Mesenteric fat pad (tissue), 1 donor: Measurements from ENCODE around the gene TPP2. TPM values are rescaled to one million over a fixed set of nuclear protein-coding genes. Genes with fewer than 3 reads are reported as not detected.
A peak's percentile ranks its signal among the peaks of the same experiment; 100 is the strongest.

Source experiments
- DNase-seq: peaks from one replicate; pipeline ENCODE4 v3.0.0-alpha.2; 2020; ENCODE audit warnings: low spot score
- long read RNA-seq: library from polyadenylated mRNA; unstranded; transcript quantifications from one replicate; pipeline ENCODE4 v2.0.0, GENCODE V29; 2020
- total RNA-seq: library from RNA; stranded (reverse); fragmentation: NEBNext Ultra II Directional; extraction: Animal tissue kit (Norgen Biotek cat#: 25700); gene quantifications from one replicate; pipeline ENCODE4 v1.2.1, GENCODE V29; 2021
- donor health status: DM: yes; HTN: yes; CAD: no.

TPP2 gene
- 36.5 TPM for total RNA-seq
- long read RNA-seq, partial matches to known transcripts = 24 of 27 reads
- long read RNA-seq, other reads (novel, unspliced or antisense) = 3 of 27 reads

DNA sequence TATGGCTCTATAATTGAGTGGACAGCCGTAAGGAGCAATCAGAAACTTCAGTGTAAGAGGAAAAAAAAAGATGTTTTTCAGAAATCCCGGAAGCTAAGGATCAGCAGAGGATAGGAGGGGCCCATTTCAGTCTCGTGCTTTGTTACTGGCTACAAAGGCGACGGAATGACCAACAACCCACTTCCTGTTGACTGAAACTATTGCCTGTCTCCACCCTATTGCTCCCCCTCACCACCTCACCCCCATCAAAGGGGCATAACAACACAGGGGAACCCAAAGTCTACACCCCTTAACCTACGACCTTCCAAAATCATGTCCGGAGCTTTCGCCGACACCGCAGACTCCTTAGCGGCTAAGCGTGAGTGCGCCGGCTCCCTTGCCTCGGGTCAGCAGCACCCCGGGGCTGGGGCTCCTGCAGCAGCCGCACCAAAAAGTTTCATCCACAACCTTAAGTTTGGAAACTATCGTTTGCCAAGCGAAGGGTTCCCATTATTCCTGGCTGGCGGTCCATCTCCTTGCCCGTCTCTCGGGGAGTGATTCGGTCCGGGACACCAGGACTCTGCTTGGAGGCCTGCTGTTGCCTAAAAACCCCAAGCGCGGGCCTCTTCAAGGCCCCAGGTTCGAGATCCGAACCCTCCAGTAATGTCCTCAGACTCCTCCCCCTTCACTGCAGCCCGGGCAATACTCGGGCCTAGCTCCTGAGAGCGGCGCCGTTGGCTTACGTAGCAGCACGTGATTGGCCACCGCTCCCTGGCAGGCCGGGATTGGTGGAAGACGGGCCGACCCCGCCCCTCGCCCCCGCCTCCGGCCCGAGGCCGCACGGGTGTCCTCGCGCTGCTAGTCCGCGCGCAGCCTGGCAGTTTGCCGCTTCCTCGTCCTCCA is at the start of gene TPP2:
TPP2 (plus strand) TSS at position 840 of the 882 bp plus-strand sequence. CDS start 53 bp downstream, outside the sequence.
- peak; percentile 100 for DNase-seq

DNA sequence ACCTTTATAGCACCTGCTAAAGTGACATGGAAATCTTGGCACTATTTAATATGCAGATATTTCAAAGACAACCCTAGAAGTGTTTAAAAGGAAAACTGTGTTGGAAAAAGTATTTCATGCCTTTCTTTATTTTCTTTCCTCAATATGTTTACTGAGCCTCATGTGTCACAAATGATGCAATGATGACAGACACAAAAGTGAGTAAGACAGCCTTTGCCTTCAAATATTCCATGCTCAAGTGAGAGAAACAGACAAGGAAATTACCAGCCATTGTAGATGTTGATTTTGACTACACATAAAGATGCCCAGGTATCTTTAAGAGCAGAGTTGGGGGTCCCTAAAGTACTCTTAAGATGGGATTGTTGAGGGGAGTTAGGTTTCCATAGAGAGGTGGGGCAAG is 48.0 kb upstream of the TPP2 start:
- DNase-seq = no peak

DNA sequence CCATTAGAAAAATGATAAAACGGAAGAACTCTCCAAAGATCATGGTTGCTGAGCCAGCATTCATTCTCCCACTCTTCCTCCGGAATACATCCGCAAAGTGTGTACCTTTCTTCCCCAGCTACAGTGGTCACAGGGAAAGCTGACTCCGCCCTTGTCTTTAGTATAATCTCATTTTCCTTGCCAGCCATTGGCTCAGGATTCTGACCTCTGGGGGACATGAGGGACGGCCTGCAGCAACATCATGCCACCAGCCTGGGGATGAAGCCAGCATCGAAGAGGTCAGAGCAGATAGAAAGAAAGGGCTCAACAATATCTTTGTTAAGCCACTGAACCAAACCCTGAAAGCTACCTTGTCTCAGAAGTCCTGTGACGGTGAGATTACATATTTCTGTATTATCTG is 46.3 kb upstream of the TPP2 start:
- DNase-seq = no peak

DNA sequence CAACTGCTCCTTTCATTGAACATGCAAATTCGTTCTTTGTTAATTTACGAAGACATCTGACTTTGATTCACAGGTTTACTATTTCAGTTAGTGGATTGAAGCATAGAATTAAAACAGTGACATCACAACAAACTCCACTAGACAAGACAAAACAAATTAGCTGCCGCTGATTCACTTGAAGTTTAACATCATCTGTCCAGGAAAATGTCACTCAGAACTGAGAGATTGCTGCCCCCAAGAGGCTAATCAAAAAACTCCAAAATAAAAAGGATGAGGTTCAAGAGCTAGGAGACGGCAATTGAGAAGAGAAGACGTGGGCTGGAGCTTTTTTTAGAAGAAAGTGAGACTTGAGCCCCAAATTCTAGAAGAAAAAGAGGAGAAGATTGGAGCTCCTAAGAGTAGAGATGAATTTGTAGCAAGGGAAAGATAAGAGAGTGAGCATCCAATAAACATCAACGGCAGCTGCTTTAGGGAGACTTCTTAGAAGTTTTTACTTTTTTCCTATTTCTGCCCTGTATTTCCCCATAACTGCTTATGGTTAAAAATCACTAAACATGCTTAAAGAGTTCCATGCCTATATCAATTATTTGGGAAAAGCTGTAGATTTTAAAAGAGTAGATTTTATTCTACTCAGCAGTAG is 40.8 kb upstream of the TPP2 start:
- DNase-seq = no peak

DNA sequence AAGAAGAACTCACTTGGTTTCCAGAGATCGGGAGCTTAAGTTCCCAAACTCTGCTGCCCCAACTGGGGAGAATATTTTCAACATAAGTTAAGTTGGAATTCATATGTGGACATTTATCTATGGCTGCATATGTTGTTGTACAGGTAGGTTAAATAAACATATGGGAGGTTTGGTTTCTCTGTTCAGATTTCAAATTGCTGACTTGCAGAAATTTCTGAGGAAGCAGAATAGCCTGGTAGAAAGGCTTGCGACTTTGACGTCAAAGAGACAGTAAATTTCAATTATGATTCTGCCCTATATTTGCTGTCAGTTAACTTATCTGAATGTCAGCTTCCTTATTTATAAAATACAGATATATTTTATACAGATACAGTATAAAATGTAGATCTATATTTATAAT is 40.0 kb upstream of the TPP2 start:
- no peak for DNase-seq

DNA sequence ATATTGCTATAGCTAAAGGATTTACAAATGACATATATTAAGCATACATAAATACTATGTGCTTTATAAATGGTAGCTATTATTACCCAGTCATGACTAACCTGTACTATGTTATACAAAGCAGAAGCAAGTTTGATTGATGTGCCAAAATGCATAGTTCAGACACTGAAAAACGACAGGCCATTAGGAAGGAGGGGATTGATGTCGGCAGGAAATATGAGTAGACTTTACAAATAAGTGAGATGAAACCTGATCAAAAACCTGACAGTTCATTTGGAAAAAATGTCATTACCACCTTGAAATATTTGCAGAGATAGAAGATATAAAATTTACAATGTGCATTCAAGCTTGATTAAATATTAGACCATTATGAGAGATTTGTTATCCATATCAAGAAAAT is 38.8 kb upstream of the TPP2 start:
- DNase-seq = no peak

DNA sequence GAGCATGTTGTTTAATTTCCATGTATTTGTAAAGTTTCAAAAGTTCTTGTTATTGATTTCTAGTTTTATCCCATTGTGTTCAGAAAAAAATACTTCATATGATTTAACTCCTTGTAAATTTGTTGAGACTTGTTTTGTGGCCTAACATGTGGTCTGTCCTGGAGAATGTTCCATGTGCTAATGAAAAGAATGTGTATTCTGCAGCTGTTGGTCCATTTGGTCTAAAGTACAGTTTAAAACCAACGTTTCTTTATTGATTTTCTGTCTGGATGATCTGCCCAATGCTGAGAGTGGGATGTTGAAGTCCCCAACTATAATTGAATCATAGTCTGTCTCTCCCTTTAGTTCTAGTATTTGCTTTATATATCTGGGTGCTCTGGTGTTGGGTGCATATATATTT is 34.9 kb upstream of the TPP2 start:
- DNase-seq = no peak

DNA sequence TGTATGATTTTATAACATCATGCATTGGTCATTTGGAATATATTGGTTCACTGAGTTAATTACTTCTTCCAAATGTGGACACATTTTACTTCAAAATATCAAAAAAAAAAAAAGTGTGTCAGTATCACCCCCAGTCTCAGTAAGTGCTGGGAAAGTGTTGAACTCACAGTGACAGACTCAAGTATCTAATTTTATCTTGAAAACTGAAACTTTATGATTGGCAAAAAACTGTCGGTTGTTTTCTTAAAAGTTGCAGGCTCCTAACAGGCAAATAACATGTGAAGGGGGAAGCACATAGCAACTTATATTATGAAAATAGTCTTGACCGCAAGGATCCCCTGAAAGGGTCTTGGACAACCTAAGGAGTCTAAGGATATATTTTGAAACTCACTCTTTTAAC is 33.5 kb upstream of the TPP2 start:
- DNase-seq = no peak

DNA sequence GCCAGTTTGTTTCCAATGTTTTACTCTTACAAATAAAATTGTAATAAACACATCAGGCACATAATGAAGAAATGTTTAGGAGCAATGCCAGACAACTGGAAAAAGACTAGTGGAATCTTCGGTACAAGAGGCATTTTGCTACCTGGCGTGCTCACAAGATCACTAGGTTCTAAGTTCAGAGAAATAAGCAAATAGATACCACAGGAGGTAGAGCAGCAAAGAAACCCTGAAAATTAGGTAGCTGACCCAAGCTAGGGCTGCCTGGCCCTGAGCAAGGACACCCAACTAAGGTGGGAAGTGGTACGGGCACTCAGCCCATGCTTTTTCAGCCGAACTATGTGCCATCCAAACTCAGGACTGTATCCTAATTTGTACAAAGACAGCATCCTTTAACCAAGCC is 32.2 kb upstream of the TPP2 start:
- no peak for DNase-seq

DNA sequence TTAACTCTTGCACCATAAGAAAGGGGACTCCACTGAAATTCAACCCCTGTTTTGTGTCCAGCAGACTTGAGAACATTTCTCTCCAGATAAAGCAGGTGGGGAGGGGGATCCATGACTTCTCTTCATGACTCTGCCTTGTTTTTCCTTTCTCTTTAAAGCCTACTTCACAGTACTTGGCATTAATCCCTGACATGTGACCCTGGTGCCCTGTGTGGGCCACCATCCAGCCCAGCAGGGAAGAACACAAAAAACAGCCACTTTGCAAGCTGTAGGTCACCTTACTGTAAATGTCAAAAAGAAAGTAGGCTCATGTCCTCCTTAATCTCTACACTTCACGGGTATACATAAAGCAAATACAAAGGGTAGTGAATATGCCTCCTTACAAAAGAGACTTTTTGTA is 30.3 kb upstream of the TPP2 start:
- no peak for DNase-seq

DNA sequence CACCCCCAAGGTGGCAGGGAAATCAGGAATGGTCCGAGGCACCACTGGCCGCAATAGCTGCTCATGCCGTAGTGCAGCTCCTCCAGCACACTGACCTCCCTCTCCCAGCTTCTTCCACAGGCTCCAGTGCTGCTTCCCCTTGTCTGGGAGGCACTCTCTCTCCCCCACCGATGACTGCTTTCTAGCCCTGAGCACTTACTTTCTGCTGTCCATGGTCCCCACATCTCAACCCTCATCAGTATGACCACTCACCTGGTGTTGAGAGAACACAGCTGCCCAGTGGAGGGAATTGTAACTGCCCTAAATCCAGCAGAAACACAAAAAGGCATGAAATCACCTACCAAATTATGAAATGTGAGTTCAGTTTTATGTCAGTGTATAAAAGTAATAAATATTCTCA is 28.9 kb upstream of the TPP2 start:
- no peak for DNase-seq

DNA sequence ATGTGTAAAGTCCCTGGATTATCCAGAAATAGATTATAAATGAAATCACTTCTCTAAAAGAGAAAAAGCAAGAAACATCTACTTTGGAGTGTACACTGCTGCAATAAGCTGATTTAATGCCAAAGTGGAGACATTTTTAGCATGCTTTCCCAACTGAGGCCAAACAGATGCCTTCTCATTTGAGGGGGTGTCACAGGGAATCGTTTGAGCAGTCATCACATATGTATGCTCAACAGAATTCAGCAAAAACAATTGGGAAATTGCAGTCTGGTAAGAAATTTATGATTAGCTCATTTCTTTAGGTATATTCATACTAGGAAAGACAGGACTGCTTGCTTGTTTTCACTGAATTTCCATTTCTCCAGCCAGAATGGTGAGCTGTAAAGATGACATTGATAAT is 27.3 kb upstream of the TPP2 start:
- DNase-seq = no peak

DNA sequence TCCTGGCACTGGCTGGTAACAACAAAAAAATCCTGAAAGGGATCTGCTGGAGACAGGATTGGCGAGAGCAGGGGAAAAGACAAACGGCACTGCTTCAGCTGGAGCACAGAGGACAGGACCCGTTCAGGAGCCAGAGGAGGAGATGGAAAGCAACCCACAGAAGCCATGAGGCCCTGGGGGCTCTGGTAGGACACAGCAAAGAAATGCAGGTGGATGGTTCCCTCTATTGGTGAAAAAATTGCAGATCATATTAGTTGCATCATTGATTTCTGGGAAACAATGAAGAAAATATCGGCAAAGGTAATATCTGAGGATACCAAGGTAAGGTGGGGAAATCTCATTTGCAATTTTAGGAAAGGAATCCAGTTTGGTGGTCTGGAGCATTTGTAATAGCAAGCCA is 25.7 kb upstream of the TPP2 start:
- no peak for DNase-seq

DNA sequence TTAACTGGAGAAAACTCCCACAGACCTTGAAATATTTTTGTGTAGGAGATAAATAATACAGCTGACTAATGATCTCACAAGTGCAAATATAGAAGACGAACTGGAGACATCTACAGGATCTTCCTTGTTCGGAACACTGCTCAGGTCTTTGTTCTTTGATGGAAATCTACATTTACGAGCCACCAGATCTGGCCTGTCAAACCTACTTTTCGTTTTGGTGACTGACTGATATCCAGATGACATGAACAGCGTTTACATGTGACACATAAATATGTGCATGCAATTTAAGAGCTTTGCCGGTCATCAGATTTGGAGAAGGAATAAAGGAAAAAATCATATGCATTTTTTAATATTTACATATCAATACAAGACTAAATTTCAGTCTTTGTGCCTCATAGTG is 24.5 kb upstream of the TPP2 start:
- no peak for DNase-seq

DNA sequence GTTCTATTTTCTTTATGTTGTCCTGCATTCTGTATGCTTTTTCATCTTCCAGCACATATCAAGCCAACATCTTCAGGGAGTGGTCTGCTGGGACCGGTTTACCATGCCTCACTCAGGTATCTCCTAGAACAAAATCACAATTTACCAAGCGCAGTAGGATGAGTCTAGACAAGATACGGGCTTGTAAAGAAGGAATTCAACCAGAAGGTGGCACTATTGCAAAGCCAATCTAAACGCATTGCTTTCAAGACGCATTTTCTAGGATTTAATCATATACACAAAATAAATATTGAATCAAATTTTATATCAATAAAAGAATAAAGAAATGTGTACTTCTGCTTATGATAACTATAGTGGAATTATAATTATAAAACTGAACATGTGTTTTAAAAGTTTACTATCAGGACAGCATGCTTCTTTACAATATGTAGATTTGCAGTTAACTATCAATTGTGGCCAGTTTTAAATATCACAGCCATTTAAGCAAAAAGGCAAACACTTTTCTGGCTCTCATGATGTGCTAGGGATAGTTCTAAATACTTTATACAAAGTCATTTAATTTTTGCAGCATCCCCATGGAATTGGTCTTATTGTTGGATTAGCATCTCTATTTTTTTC is 16.1 kb upstream of the TPP2 start:
- DNase-seq = no peak

DNA sequence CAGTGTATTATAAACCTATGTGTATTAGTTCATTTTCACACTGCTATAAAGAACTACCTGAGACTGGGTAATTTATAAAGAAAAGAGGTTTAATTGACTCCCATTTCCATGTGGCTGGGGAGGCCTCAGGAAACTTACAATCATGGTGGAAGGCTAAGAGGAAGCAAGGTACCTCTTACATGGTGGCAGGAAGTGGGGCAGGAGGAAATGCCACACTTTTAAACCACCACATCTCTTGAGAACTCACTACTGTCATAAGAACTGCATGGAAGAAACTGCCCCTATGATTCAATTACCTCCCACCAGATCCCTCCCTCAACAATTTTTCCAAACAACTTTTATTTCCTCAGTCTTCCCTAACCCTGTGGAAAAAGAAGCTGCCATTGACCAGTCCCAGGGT is 14.5 kb upstream of the TPP2 start:
- no peak for DNase-seq

DNA sequence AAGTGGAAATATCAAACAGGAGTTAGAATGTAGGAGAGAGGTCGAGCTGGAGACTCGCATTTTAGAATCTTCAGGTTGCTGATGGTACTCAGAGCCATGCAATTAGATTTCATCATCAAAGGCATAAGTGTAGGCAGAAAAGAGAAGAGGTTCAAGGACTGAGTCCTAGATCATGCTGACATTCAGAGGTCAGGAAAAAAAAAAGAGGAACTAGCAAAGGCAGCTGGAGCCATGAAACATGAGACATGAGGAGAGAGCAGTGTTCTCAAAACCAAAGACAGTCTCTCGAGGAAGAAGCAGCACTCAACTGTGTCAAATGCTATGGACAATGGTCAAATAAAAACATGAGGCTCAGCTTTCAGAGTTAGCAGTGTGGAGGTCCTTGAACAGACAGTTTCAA is 12.4 kb upstream of the TPP2 start:
- DNase-seq = no peak

DNA sequence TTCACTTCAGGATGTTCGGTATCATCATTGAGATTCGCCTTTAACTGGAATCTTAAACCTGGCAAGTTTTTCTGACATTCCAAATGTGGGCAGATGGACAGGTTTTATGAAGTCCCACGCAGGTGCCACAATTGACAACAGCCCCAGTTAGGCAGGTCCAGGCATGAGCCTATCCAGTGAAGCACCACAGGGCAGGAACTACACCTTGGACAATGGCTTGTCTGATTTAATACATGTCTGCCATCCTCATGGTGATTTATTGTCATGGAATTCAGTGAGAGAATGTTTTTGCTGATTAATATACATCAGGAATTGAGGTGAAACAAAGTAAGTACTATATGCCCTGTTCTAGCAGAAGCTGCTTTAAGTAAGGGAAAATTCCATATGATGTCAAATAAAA is 10.2 kb upstream of the TPP2 start:
- DNase-seq = no peak

DNA sequence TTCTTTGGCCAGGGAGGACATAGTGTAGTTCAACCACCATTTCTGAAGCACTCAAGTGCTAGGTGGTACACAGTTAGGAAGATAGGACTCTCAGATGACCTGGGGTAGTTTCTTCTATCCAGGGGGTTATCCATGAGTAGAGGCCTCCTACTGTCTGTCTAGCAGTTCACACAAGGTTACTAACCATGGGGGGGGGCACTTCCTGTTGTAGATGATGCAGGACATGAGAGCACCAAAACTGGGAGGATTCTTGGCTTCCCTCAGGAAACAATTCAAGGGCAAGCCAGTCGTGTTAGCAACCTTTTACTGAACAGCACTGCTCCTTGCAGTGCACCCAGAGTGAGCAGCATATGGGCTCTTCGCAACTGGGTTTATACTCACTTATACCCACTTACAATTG is 8.9 kb upstream of the TPP2 start:
- no peak for DNase-seq

DNA sequence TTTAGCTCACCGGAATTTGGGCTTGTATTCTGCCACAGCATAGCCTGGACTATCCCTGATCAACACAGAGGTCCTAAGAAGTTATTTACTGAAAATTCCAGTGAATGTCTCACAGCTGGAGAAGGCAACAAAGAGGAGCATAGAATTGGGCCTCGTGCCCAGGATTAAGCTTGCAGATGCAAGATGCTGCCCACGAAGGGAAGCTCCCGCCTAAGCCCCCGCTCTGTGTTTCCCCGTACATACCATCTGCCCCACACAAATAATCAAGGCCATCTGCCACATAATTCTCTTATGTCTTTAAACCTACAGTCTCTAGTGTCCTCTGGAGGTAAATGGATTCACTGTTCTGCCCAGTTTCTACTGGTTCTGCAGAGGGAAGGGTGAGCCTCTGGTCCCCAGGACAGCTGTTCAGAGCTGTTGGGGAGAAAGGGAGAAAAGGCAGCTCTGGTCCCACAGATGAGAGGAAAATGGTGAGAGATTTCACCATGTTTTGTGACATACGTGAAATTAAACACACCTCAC is 7.4 kb upstream of the TPP2 start:
- no peak for DNase-seq

DNA sequence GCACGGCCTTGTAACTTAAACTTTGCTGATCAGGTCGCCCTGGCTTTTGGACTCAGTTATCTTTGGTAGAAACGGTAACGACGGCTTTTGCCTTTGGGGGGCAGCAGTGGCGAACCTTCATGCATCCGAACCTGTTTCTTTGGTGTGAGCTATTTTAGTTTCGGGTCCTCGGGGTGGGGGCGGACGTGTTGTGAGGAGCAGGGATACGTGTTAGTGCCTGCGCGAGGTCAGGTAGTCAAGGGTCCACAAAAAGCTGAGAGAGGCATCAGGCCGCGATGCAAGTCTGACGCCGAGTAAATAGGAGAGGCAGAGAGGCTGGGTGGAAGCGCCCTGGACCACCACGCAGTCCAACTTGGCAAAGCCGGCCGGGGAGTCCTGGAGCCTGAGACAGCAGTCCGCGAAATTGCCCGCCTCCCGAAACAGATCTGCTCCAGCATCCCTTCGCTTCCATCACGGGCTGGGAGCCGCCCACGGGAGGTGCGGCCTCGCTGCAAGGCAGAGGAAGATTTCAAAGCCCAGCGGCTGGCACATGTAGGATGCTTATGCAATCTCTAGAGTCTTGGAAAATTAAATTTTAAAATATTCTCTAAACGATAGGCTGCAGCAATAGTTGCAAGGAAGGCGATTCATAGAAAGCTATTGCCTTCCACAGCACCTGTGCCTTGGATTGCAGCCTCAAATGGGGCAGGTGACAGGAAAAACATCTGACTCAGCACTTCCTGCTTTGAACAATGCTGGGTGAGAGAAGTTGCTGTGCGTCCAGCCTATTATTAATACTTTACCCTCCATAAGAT is 4.6 kb upstream of the TPP2 start:
- DNase-seq = no peak
